Activated naive CD4-positive, alpha-beta T cell treated with anti-CD3 and anti-CD28 coated beads, Interleukin-2, amount 10 ng/mL, durations not matched to agents 7 days and 5 days (primary cell): ENCODE measurements around the gene GRM8.
"Not testable (repeated sequence)": the region's sequence is repeated elsewhere in the genome, so short reads cannot be mapped to it uniquely, and the experiment has no call there.

Source experiments
- CTCF ChIA-PET: fragments of 350-600 bp; sonication (Branson Sonifier 250); formaldehyde crosslinking; loops from one replicate; lab custom pipeline; 2021; ENCODE audit warnings: antibody characterized with exemption; lab: Charles Lee
- DNase-seq: peaks from one replicate; pipeline ENCODE4 v3.0.0-alpha.2; 2020
- H3K27ac Mint-ChIP-seq: one replicate; pipeline ENCODE4 v1.8.0; 2021; ENCODE audit warnings: mild to moderate bottlenecking, moderate library complexity, mixed read lengths
- H3K27me3 Mint-ChIP-seq: one replicate; pipeline ENCODE4 v1.8.0; 2021; ENCODE audit warnings: mild to moderate bottlenecking, mixed read lengths
- H3K36me3 Mint-ChIP-seq: one replicate; pipeline ENCODE4 v1.8.0; 2021; ENCODE audit warnings: mixed read lengths
- H3K4me1 Mint-ChIP-seq: one replicate; pipeline ENCODE4 v1.8.0; 2021; ENCODE audit warnings: mixed read lengths
- H3K4me3 Mint-ChIP-seq: one replicate; pipeline ENCODE4 v1.8.0; 2021; ENCODE audit warnings: mild to moderate bottlenecking, moderate library complexity, mixed read lengths
- H3K9me3 Mint-ChIP-seq: one replicate; pipeline ENCODE4 v1.8.0; 2021; ENCODE audit warnings: mixed read lengths

Gene GRM8

DNA sequence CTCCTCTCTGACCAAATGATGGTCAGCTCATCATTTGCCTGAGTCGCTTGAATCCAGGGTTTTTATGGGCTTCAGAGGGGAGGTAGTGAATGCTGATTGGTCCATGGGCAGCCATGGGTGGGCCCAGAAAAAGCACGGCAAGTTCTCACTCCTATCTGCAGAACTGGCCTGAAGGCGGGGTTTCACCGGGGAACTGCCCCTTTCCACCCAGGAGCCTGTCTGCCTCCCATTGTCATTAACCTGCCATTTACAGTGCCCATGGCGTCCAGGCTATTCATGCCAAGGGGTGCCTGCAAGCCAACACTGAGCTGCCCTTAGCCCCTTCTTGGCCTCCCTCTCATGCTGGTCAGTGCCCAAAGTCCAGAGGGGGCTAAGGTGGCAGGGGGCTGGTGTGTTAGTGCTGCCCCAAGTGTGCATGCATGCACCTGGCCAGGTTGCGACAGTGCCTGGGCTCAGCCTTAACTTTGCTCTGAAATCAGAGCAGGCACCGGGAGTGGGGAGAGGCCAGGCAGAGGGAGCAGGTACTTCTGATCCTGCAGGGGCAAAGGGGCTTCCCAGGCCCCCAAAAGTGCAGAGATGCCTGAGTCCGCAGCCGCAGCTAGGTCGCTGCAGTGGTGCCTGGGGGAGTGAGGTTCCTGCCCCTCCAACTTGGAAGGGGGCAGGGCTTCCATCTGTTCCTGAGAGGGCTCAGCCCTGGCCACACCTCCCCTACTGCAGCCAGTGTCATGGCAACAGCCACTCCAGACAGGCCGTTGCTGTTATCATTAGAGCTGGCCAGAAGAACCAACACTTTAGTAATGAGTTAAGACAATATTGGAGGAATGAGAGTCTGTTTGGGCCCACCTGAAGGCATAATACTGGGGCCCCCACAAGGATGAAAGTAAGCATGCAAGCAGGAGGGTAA, 561.6 kb downstream of the GRM8 start:
- Mint-ChIP-seq H3K4me1 (no peaks in the 10 kb centered on the region), H3K36me3 (no peaks in the 10 kb centered on the region), H3K27me3 (no peaks in the 10 kb centered on the region), H3K4me3 (no peak overlapping the region), H3K9me3 (no peaks in the 10 kb centered on the region), H3K27ac (no peak overlapping the region)
- no peak for DNase-seq
- CTCF ChIA-PET: interaction anchor here (0.6 kb wide), 1 partner anchor 172 kb away, joined by 3 read pairs; no protein-coding TSS in a partner anchor

DNA sequence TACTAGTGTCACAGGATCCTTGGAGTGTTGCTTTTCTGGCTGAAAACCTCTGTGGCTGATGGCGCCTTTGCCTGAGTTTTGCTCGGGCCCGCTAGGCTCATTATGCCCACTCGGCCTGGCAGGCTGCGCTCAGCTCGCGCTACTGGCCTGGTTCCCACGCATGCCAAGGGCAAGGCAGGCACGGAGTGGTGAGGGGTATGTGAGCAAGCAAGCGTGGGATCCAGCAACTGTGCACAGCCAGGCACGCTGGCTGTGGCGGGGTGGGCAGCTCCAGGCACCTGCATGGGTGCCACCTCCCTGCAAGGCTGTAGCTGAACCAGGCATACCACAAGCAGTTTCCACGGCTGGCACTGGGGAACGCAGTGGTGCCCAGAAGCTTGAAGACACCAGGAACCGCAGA, 562.6 kb downstream of the GRM8 start:
- Mint-ChIP-seq H3K4me1 (no peaks in the 10 kb centered on the region), H3K4me3 (no peak overlapping the region), H3K36me3 (no peaks in the 10 kb centered on the region), H3K9me3 (no peaks in the 10 kb centered on the region), H3K27ac (no peak overlapping the region), H3K27me3 (no peaks in the 10 kb centered on the region)
- CTCF ChIA-PET: no interaction called here
- DNase-seq: no peak

DNA sequence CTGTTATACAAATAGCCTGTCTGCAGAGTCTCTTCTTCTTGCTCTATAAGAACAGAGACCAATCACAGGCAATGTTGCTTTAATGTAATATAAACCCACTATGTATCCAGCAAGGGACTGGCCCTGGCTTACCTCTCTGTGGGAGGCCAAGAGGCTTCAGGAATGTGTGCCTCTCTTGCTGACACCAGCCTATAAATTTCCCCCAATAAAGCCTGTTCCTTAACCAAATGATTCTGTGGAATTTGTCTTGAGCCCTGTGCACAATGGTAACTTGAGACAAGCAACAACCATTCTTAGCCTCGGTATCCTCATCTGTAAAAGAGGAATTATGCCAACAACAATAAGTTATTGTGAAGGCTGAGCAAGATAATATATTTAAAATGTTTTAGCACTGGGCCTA, 563.7 kb downstream of the GRM8 start:
- Mint-ChIP-seq H3K27ac (no peak overlapping the region), H3K36me3 (no peaks in the 10 kb centered on the region), H3K4me3 (no peak overlapping the region), H3K4me1 (no peaks in the 10 kb centered on the region), H3K27me3 (no peaks in the 10 kb centered on the region), H3K9me3 (no peaks in the 10 kb centered on the region)
- DNase-seq: no peak
- CTCF ChIA-PET: no interaction called here

DNA sequence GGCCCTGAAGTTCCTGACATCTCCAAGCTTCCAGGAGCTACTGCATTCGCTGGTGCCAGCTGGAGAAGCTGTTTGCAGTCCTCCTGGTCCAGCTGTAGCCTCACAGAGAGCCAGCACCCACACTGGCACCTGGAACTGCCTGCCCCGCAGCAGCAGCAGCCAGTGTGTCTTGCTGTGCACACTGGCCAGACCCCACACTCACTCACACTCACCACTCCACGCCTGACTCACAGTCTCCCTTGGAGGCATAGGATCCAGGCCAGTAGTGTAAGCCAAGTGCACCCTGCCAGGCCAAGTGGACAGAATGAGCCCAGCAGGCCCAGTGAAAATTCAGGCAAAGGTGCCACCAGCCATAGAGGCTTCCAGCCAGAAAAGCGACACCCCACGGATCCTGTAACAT, 566.3 kb downstream of the GRM8 start:
- Mint-ChIP-seq H3K36me3 (no peaks in the 10 kb centered on the region), H3K4me3 (no peak overlapping the region), H3K27ac (no peak overlapping the region), H3K27me3 (no peaks in the 10 kb centered on the region), H3K9me3 (no peaks in the 10 kb centered on the region), H3K4me1 (no peaks in the 10 kb centered on the region)
- CTCF ChIA-PET: no interaction called here
- DNase-seq: no peak

DNA sequence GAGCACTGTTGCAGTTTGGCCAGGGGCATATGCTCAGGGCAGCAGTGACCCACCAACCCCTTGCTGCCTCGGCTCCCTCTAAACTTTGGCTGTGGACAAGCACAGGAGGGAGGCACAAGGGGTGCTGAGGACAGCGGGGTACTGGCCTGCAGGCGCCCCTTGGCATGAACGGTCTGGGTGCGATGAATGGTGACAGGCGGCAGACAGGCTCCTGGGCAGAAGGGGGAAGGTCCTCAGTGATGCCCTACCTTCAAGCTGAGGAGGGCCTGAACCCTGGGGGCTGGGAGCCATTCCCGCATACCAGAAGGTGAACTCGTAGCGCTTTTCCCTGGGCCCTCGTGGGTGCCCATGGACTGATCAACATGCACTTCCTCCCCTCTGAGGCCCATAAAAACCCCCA, 567.1 kb downstream of the GRM8 start:
- no peaks in the 10 kb centered on the region for H3K9me3 Mint-ChIP-seq
- H3K27me3 Mint-ChIP-seq: no peaks in the 10 kb centered on the region
- no peak overlapping the region for H3K4me3 Mint-ChIP-seq
- CTCF ChIA-PET: no interaction called here
- no peaks in the 10 kb centered on the region for H3K36me3 Mint-ChIP-seq
- DNase-seq: no peak
- no peak overlapping the region for H3K27ac Mint-ChIP-seq
- no peaks in the 10 kb centered on the region for H3K4me1 Mint-ChIP-seq

DNA sequence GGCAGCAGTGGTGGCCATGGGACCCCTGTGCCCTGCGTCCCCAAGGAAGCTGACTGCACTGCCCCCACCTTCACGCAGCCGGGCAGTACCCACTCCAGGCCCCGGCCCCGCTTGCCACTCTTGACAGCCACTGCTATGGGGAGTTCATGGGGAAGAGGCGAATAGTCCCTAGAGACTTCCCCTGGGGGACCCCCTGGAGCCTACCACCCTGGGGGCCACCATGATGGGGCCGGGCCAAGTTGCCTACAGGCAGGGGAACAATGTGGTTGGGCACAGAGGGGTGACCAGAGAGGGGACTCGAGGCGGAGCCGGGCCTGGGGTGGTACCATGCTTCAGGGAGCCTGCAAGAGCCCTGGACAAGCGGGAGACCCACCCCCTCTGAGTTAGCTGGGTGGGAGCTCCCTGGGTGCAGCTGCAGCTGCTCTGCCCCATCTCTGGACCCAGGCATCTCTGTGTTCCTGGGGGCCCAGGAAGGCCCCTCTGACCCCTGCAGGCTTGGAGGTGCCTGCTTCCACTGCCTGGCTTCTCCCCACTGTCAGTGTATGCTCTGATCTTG, 567.6 kb downstream of the GRM8 start:
- DNase-seq: no peak
- Mint-ChIP-seq H3K27ac (no peak overlapping the region), H3K9me3 (no peaks in the 10 kb centered on the region), H3K36me3 (no peaks in the 10 kb centered on the region), H3K4me3 (no peak overlapping the region), H3K4me1 (no peaks in the 10 kb centered on the region), H3K27me3 (no peaks in the 10 kb centered on the region)
- CTCF ChIA-PET: no interaction called here

DNA sequence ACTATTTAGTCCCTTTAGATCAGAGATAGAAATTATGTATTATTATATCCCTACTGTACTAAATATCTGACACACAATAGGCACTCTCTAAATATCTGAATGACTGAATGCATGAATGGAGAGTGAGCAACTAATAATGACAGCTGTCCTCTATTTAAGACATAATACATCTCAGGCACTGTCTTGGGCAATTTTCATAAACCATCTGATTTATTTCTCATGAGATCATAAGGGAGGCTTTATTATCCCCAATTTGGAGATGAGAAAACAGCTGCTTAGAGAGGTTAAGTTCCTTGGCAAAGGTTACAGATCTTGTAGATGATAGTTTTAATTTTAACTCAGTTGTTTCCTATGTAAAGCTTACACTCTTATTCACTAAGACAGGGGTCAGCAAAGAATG, 570.6 kb downstream of the GRM8 start:
- no peaks in the 10 kb centered on the region for H3K27me3 Mint-ChIP-seq
- H3K36me3 Mint-ChIP-seq: no peaks in the 10 kb centered on the region
- CTCF ChIA-PET: no interaction called here
- no peaks in the 10 kb centered on the region for H3K4me1 Mint-ChIP-seq
- H3K9me3 Mint-ChIP-seq: no peaks in the 10 kb centered on the region
- no peak overlapping the region for H3K4me3 Mint-ChIP-seq
- H3K27ac Mint-ChIP-seq: no peak overlapping the region
- no peak for DNase-seq

DNA sequence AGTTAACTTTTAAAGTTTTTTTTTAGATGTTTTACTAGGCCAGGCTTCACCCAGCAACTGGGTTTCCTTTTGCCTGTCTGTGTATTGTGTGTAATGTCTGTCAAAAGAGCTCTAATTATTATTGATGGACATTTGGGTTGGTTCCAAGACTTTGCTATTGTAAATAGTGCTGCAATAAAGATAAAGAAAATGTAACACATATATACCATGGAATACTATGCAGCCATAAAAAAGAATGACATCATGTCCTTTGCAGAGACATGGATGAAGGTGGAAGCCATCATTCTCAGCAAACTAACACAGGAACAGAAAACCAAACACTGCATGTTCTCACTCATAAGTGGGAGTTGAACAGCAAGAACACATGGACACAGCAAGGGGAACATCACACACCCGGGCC, 584.0 kb downstream of the GRM8 start:
- H3K27me3 Mint-ChIP-seq, H3K36me3 Mint-ChIP-seq, CTCF ChIA-PET: not testable (repeated sequence)

DNA sequence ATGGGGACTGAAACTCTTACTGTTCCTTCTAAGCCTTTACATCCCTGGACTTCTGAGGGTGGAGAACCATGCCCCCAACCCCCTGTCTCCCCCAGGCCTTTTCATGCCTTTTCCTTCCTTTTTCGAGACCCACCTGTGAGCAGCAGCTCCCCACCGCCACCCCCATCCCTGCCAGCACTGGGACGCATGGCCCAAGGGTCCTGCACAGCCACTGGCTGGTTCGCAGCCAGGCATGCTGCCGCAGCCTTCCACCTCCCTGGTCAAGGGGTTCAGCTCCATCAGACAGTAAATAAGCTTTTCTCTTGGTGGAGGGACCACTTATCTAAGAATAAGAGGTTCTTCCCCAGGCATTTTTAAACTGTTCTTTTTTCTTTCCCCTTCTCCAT, 584.4 kb downstream of the GRM8 start:
- Mint-ChIP-seq H3K27me3 (no peaks in the 10 kb centered on the region), H3K4me3 (no peak overlapping the region), H3K27ac (no peak overlapping the region), H3K9me3 (peaks cover 2% of the 10 kb centered on the region), H3K36me3 (no peaks in the 10 kb centered on the region), H3K4me1 (no peaks in the 10 kb centered on the region)
- no peak for DNase-seq
- CTCF ChIA-PET: no interaction called here

More for the DNA sequence above, 584.0 kb downstream of the GRM8 start:
- not testable (repeated sequence) for H3K4me1 Mint-ChIP-seq, H3K27ac Mint-ChIP-seq, DNase-seq, H3K9me3 Mint-ChIP-seq, H3K4me3 Mint-ChIP-seq

DNA sequence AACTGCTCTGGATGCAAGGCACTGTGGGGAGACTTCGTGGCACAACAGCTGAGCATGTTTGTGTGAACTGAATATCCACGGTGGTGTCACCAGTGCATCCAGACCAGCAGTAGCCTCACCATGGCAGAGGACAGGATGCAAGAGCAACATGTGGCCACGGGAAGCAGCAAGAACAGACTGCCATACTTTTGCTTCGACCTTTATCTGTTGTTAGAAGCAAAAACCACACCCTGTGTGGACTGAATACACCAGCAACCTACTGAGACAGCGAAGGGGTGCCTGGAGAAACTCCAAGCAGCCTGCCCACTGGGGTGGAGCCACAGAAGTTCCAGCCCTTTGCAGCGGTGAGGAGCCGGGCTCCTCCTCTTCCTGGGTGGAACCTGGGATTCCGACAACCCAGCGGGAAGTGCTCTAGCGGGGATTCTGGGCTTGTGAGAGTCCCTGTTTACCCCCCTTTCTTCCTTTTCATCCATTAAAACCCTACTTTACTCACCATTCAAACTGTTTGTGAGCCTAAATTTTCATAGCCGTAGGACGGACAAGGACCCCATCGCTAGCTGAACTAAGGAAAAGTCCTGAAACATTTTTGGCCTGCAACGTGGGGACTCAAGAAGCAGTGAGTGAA, 584.9 kb downstream of the GRM8 start:
- DNase-seq: no peak
- H3K9me3 Mint-ChIP-seq: peaks cover 2% of the 10 kb centered on the region
- CTCF ChIA-PET: no interaction called here
- no peak overlapping the region for H3K27ac Mint-ChIP-seq
- H3K27me3 Mint-ChIP-seq: no peaks in the 10 kb centered on the region
- no peaks in the 10 kb centered on the region for H3K4me1 Mint-ChIP-seq
- no peak overlapping the region for H3K4me3 Mint-ChIP-seq
- H3K36me3 Mint-ChIP-seq: no peaks in the 10 kb centered on the region

DNA sequence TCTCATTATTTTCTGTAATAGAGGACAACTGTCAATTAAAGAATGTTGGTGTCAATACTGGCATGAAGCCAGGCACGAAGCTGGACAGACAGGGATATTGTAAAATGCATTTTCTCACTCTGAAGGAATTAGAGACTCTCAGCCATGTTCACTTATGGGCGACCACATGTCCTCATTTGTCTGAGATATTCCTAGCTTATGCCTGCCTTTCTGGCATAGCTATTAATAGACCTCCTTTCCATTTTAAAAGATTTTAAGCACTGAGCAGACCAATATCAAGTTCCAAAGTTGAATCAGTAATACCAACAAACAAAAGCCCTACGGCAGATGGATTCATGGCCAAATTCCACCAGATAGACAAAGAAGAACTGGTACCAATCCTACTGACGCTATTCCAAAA, 589.9 kb downstream of the GRM8 start:
- H3K4me3 Mint-ChIP-seq: no peak overlapping the region
- CTCF ChIA-PET: no interaction called here
- H3K36me3 Mint-ChIP-seq: no peaks in the 10 kb centered on the region
- no peaks in the 10 kb centered on the region for H3K27me3 Mint-ChIP-seq
- no peaks in the 10 kb centered on the region for H3K9me3 Mint-ChIP-seq
- H3K4me1 Mint-ChIP-seq: no peaks in the 10 kb centered on the region
- no peak overlapping the region for H3K27ac Mint-ChIP-seq
- DNase-seq: no peak

DNA sequence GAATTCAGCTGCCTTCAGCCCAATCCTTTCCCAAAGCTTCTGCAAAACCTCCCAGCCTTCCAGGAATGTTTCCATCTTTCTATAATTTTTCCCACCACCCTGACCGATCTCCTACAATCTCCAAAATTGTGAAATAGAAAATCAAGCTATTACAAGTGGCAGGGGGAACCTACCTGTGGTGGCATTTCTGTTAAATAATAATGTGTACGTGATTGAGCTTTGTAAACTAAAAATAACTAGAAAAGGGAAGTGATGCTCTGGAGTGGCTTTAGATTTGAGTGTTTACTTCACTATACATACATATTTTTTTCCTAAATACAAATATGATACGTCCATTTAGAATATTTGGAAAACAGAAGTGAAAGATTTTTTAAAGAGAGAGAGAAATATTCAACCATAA, 593.6 kb downstream of the GRM8 start:
- CTCF ChIA-PET: no interaction called here
- Mint-ChIP-seq H3K4me1 (no peaks in the 10 kb centered on the region), H3K36me3 (no peaks in the 10 kb centered on the region), H3K27me3 (no peaks in the 10 kb centered on the region), H3K4me3 (no peak overlapping the region), H3K9me3 (no peaks in the 10 kb centered on the region), H3K27ac (no peak overlapping the region)
- DNase-seq: no peak

DNA sequence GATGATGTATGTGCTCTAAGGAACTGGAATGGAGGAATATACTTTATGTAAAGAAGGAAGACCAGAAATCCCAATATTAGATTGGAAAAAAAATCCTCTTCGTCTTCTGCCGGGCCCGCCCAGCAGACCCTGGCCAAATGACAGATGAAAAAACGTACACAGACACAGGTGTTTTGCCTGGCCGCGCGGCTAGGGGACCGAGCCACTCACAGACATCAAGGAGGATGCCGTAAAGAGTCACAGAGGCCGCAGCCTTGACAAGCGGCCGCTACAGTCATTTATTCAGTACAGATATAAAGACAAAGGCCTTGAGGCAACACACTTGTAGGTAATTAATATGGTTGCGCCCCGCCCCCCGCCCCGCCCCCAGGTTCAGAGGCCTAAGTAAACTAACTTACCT, 594.1 kb downstream of the GRM8 start:
- Mint-ChIP-seq H3K4me1 (no peaks in the 10 kb centered on the region), H3K36me3 (no peaks in the 10 kb centered on the region), H3K9me3 (no peaks in the 10 kb centered on the region), H3K27ac (no peak overlapping the region), H3K4me3 (no peak overlapping the region), H3K27me3 (no peaks in the 10 kb centered on the region)
- no peak for DNase-seq
- CTCF ChIA-PET: no interaction called here

DNA sequence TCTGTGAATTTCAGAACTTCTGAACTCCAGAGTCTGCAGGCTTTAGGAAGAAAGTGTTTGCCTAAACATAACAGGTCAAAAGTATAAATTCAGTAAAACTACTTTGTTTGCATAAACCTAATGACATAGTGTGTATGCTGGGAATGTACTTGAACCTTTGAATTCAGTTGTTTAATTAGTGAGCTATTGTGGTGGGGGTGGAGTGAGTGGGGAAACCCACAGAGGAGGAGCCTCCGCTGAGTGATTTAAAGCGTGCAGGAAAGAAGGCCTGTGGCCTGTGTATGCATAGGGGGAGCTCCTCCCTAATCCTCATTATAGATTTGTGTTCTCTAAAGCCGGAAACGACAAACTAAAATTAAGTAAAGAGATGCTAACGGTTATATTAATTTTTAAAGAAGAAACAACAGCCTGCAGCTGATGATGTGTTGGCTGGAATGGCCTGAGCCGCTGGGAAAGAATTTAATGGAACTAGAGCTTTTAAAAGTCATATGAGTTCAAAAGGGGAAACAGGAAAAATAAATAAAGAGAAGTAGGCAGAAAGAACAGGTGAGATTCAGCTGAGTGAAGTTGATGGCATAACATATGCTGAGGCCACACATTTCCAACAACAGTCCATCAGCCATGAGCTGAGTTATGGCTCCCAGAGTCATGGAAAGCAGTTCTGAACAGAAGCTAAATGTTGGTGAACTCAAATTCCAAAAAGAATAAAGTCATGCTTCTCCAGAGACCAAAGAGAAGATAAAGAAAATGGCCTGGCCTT, 595.0 kb downstream of the GRM8 start:
- H3K9me3 Mint-ChIP-seq: no peaks in the 10 kb centered on the region
- H3K4me1 Mint-ChIP-seq: no peaks in the 10 kb centered on the region
- H3K27ac Mint-ChIP-seq: no peak overlapping the region
- no peaks in the 10 kb centered on the region for H3K27me3 Mint-ChIP-seq
- no peak overlapping the region for H3K4me3 Mint-ChIP-seq
- CTCF ChIA-PET: no interaction called here
- no peaks in the 10 kb centered on the region for H3K36me3 Mint-ChIP-seq
- no peak for DNase-seq
